ENCODE data around the gene CD22.

- TF ChIP-seq, protein P1, sequence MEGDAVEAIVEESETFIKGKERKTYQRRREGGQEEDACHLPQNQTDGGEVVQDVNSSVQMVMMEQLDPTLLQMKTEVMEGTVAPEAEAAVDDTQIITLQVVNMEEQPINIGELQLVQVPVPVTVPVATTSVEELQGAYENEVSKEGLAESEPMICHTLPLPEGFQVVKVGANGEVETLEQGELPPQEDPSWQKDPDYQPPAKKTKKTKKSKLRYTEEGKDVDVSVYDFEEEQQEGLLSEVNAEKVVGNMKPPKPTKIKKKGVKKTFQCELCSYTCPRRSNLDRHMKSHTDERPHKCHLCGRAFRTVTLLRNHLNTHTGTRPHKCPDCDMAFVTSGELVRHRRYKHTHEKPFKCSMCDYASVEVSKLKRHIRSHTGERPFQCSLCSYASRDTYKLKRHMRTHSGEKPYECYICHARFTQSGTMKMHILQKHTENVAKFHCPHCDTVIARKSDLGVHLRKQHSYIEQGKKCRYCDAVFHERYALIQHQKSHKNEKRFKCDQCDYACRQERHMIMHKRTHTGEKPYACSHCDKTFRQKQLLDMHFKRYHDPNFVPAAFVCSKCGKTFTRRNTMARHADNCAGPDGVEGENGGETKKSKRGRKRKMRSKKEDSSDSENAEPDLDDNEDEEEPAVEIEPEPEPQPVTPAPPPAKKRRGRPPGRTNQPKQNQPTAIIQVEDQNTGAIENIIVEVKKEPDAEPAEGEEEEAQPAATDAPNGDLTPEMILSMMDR (IDR thresholded peaks at IDR 0.05): no peak
- TF ChIP-seq POLR2A (IDR thresholded peaks at IDR 0.05) (no peak), POLR2AphosphoS5 (IDR thresholded peaks at IDR 0.05) (no peak), EP300 (IDR thresholded peaks at IDR 0.05) (no peak)
Observed at GRCh38 chr19:35291916-35292315, 37.1 kb upstream of the CD22 start, which contains the start of gene MAG.

All from gastroesophageal sphincter (tissue), 3 donors.